ENCODE data around the gene RRP15. TPM values are rescaled to one million over a fixed set of nuclear protein-coding genes. Genes with fewer than 3 reads are reported as not detected.

The RRP15 gene
- total RNA-seq, 1 experiment from 2014 or later, result 25.6 TPM

Other genes starting within 250 kb of the RRP15 start
- 38.7 and 50.3 TPM in 2 replicates for gene TGFB2, start 60.0 kb downstream of the RRP15 start, total RNA-seq (2014; rRNA removed)

Data from PC-3 (cell line).